Measurements from ENCODE around the gene REXO1. TPM values are rescaled to one million over a fixed set of nuclear protein-coding genes. Genes with fewer than 3 reads are reported as not detected.

The REXO1 gene
- total and polyA plus RNA-seq, 2 experiments from 2014 or later, result 19.2 to 39.7 TPM

DNA sequence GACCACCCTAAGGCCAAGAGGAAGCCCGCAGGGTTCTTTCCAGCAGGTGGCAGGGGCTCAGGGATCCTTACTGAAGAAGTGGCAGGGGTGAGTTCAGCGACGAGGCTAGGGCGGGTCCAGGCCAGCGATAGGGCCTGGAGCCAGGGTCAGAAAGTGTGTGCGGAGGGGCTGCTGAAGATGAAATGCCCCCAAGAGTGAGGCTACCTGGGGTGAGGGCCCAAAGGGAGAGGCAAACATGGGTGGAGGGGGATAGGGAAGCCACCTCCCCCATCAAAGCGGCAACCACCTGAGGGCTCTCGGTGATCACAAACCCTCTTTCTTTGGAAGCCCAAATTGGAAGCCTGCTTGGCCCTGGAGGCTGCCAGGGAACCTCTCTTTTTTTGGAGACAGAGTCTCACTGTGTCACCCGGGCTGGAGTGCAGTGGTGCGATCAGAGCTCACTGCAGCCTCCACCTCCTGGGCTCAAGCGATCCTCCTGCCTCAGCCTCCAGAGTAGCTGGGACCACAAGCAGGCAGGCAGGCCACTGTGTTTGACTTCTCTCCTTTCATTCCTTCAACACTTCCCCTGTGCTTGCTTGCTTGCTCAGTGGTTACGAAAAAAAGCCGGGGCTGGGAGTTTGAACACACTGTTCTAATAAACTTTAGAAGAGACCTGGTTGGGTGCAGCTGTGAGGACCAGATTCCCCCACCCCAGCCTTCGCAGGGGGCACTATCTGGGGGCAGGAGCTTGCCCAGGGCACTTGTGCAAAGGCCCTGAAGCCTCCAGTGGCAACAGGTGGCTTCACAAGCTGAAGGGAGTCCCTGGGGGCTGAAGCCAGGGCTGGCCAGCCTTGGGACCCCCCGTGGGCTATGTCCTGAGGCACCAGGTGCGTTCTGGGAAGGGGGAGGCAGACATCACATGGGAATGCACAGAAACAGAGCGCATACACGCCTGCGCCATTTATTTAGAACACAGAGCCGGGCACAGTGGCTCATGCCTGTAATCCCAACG is 34.8 kb downstream of the REXO1 start:
- peaks cover 12% of the 10 kb centered on the region for H3K36me3 ChIP-seq
- no peaks in the 10 kb centered on the region for H3K4me1 ChIP-seq (ENCODE audit: low read depth)
- no peaks in the 10 kb centered on the region for H3K9me3 ChIP-seq (ENCODE audit: low read depth)
- H3K27me3 ChIP-seq, result no peaks in the 10 kb centered on the region
- no peak overlapping the region for H3K27ac ChIP-seq
- H3K4me3 ChIP-seq, result peak overlapping the region; percentile 45
- no peak for DNase-seq (ENCODE audit: low read depth in 1 of 2, low spot score in 1 of 2)
- TF ChIP-seq, protein P1, sequence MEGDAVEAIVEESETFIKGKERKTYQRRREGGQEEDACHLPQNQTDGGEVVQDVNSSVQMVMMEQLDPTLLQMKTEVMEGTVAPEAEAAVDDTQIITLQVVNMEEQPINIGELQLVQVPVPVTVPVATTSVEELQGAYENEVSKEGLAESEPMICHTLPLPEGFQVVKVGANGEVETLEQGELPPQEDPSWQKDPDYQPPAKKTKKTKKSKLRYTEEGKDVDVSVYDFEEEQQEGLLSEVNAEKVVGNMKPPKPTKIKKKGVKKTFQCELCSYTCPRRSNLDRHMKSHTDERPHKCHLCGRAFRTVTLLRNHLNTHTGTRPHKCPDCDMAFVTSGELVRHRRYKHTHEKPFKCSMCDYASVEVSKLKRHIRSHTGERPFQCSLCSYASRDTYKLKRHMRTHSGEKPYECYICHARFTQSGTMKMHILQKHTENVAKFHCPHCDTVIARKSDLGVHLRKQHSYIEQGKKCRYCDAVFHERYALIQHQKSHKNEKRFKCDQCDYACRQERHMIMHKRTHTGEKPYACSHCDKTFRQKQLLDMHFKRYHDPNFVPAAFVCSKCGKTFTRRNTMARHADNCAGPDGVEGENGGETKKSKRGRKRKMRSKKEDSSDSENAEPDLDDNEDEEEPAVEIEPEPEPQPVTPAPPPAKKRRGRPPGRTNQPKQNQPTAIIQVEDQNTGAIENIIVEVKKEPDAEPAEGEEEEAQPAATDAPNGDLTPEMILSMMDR (IDR thresholded peaks at IDR 0.05; ENCODE audit: low read depth, low read length), result peak; percentile 0

DNA sequence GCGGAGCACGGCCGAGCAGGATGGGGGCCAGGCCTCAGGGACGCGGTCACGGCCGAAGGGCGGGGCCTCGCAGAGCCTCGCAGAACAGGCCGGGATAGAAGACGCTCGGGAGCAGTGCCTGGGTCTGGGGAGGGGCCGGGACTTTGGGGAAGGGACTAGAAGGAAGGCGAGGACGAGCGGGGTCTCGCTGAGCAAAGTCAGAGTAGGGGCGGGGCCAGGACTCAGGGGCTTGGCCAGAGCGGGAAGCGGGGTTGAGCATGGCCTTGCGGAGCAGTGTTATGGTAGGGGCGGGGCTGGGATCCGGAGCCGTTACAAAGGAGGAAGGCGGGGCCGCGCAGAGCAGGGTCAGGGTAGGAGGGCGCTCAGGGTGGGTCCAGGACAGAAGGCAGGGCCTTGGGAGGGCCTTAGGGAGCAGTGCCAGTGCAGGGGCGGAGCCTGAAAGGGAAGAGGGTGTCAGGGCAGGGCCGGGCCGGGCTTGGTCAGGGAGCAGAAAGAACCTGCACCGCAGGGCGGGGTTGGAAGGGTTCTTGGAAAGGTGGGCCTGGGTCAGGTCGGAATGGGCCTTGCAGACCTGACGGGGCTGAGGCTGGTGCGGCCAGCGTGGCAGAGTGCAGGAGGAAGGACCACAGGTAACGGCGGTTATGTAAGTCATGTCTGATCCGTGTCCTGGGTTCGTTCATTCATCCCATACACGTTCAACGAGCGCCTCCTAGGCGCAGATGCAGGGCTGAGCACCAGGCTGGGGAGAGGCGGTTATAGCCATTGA is 35.7 kb downstream of the REXO1 start:
- H3K27me3 ChIP-seq, result no peaks in the 10 kb centered on the region
- H3K27ac ChIP-seq, result no peak overlapping the region
- peak overlapping the region; percentile 45 for H3K4me3 ChIP-seq
- peaks cover 6% of the 10 kb centered on the region for H3K36me3 ChIP-seq
- TF ChIP-seq, protein P1 (IDR thresholded peaks at IDR 0.05; ENCODE audit: low read depth, low read length), result peak; percentile 58
- H3K4me1 ChIP-seq (ENCODE audit: low read depth), result no peaks in the 10 kb centered on the region
- no peaks in the 10 kb centered on the region for H3K9me3 ChIP-seq (ENCODE audit: low read depth)
- DNase-seq (ENCODE audit: low read depth in 1 of 2, low spot score in 1 of 2), result peak; percentile 94 to 97

DNA sequence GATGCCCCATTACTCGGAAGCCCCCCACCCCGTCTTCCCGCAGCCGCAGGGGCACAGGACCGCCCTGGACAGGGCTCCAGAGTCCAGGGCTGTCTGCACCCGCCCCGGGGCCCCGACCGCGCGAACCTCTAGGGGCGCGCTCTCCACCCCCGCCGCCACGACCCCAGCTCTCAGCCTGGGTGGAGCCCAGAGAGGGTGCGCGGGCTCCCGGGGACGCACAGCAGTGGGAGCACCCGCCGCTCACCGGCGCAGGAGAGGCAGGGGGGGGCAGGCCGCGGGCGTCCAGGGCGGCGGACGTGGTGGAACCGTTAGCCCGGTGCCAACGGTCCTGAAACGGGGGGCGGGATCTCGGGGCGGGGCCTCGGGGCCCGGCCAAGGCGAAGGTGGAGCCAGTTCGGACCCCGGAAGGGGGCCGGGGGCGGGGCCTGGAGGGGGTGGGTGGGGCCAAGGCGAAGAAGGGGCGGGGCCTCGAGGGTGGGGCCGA is 36.3 kb downstream of the REXO1 start, which contains the start of gene ATP8B3:
TSS of gene ATP8B3 (minus strand) at position 335 of the 484 bp plus-strand sequence. CDS start 540 bp downstream, outside the sequence.
- H3K27ac ChIP-seq, result no peak within 1 kb of the TSS
- H3K36me3 ChIP-seq, result peaks cover 6% of the 10 kb centered on the region
- no peak for DNase-seq (ENCODE audit: low read depth in 1 of 2, low spot score in 1 of 2)

DNA sequence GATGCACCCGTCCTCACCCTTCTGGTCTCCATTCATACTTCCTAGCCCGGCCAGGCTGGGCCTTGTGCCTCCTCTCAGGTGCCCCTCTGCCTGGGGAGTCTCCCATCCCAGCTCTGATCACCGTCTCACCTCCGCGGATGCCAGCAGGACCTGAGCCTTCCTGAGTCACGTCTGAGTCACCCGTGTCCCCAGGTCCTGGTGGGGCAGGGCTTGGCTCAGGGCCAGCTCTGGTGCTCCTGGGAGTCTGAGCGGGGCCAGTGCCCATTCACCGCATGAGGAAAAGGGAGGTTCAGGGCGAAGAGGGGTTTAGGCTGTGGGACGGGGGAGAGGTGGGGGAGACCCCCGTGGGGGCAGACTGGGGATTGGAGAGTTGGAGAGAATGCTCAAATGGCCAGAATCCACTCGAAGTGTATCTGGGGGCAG is 36.8 kb downstream of the REXO1 start:
- peak overlapping the region; percentile 45 for H3K4me3 ChIP-seq
- H3K27ac ChIP-seq, result no peak overlapping the region
- TF ChIP-seq, protein P1 (IDR thresholded peaks at IDR 0.05; ENCODE audit: low read depth, low read length), result no peak
- H3K9me3 ChIP-seq (ENCODE audit: low read depth), result no peaks in the 10 kb centered on the region
- H3K36me3 ChIP-seq, result peaks cover 6% of the 10 kb centered on the region
- H3K27me3 ChIP-seq, result no peaks in the 10 kb centered on the region
- peak; percentile 14 to 29 for DNase-seq (ENCODE audit: low read depth in 1 of 2, low spot score in 1 of 2)
- no peaks in the 10 kb centered on the region for H3K4me1 ChIP-seq (ENCODE audit: low read depth)

More for the DNA sequence above, 36.3 kb downstream of the REXO1 start, which contains the start of gene ATP8B3:
- no peaks in the 10 kb centered on the region for H3K27me3 ChIP-seq
- peak within 1 kb of the TSS; percentile 45 for H3K4me3 ChIP-seq
- TF ChIP-seq, protein P1 (IDR thresholded peaks at IDR 0.05; ENCODE audit: low read depth, low read length), result peak; percentile 8
- H3K9me3 ChIP-seq (ENCODE audit: low read depth), result no peaks in the 10 kb centered on the region
- H3K4me1 ChIP-seq (ENCODE audit: low read depth), result no peaks in the 10 kb centered on the region

DNA sequence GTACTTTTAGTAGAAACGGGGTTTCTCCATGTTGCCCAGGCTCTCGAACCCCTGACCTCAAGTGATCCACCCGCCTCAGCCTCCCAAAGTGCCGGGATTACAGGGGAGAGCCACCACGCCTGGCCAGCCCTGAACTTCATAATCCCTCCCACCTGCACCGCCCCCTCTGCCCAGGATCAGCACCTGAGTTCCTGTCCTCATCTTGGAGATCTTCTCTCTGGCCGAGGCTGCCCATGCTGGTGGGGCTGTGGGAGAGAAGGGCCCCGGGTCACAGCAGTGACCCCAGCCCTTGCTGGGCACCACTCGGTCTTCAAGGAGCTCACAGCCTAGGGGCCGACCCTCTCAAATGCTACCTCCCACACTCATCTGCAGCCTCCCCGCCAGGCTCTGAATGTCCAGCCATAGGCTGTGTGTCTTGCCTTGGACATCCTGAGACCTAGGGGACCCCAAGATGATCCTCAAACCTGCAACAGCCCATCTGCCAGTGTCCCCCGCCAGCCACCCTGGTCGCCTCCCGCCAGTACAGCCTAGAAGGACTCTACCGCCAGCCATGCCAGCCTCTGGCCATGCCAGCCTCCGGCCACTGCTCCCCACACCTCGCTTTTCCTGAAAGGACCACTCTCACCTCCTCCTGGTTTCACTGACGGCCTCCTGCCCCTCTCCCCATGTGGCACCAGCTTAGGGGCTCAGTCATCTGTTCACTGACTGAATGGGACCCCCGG is 37.7 kb downstream of the REXO1 start:
- H3K4me3 ChIP-seq, result no peak overlapping the region
- TF ChIP-seq, protein P1 (IDR thresholded peaks at IDR 0.05; ENCODE audit: low read depth, low read length), result no peak
- no peaks in the 10 kb centered on the region for H3K4me1 ChIP-seq (ENCODE audit: low read depth)
- H3K27me3 ChIP-seq, result no peaks in the 10 kb centered on the region
- H3K9me3 ChIP-seq (ENCODE audit: low read depth), result no peaks in the 10 kb centered on the region
- no peak overlapping the region for H3K27ac ChIP-seq
- DNase-seq (ENCODE audit: low read depth in 1 of 2, low spot score in 1 of 2), result no peak
- no peaks in the 10 kb centered on the region for H3K36me3 ChIP-seq

Measured in cardiac muscle cell (in vitro differentiated cells and primary cell).